Keratinocyte (primary cell): Measurements from ENCODE around the gene STAT3. TPM values are rescaled to one million over a fixed set of nuclear protein-coding genes. Genes with fewer than 3 reads are reported as not detected.
A peak's percentile ranks its signal among the peaks of the same experiment; 100 is the strongest.

Experiments used
- DNase-seq: peaks from one replicate; pipeline ENCODE4 v3.0.0-alpha.2; 2011; ENCODE audit warnings: low read depth, missing footprints, low spot score
- FAIRE-seq: peaks from 2 replicates; lab custom pipeline; 2011; peaks lifted over from hg19 to GRCh38; lab: Jason Lieb, UNC
- H2AFZ ChIP-seq: 2 replicates; pipeline ENCODE4 v1.6.0; 2012; ENCODE audit warnings: low read length, control low read depth, inconsistent platforms; ENCODE audit not compliant: control insufficient read depth
- H3K27ac ChIP-seq: 2 replicates; pipeline ENCODE4 v1.5.1; 2011; ENCODE audit warnings: low read length; ENCODE audit not compliant: control insufficient read depth, insufficient read depth
- H3K27me3 ChIP-seq: 3 replicates; pipeline ENCODE4 v1.6.0; 2011; ENCODE audit warnings: low read length; ENCODE audit not compliant: control insufficient read depth, insufficient read depth; ENCODE audit errors: extremely low read depth
- H3K36me3 ChIP-seq, 2 experiments: 2 replicates in 1 of 2; 3 replicates in 1 of 2; pipeline ENCODE4 v1.5.1; 2011; ENCODE audit warnings: low read length in 2 of 2, mild to moderate bottlenecking in 1 of 2; ENCODE audit not compliant: control insufficient read depth in 2 of 2, insufficient read depth in 2 of 2; ENCODE audit errors: extremely low read depth in 1 of 2
- H3K4me1 ChIP-seq: 3 replicates; pipeline ENCODE4 v1.5.1; 2011; ENCODE audit warnings: low read length; ENCODE audit not compliant: control insufficient read depth, insufficient read depth; ENCODE audit errors: extremely low read depth
- H3K4me2 ChIP-seq: 3 replicates; pipeline ENCODE4 v1.6.0; 2011; ENCODE audit warnings: low read depth, low read length; ENCODE audit not compliant: control insufficient read depth, insufficient read depth; ENCODE audit errors: extremely low read depth
- H3K4me3 ChIP-seq, 3 experiments: fragments of 200-600 bp in 1 of 3; sonication (generic) in 1 of 3; 2 replicates in 2 of 3; 3 replicates in 1 of 3; pipeline ENCODE4 v1.5.1; 2011 to 2016; ENCODE audit warnings: low read length in 3 of 3, mild to moderate bottlenecking in 3 of 3, control low read depth in 2 of 3, inconsistent platforms in 1 of 3, low read depth in 1 of 3, mixed read lengths in 1 of 3, mixed run types in 1 of 3, moderate library complexity in 1 of 3; ENCODE audit not compliant: control insufficient read depth in 2 of 3, insufficient read depth in 2 of 3; ENCODE audit errors: extremely low read depth in 1 of 3
- H3K79me2 ChIP-seq: 2 replicates; pipeline ENCODE4 v1.6.0; 2012; ENCODE audit warnings: low read length; ENCODE audit not compliant: control insufficient read depth, insufficient read depth
- H3K9ac ChIP-seq: 3 replicates; pipeline ENCODE4 v1.6.0; 2011; ENCODE audit warnings: low read length; ENCODE audit not compliant: control insufficient read depth, insufficient read depth; ENCODE audit errors: extremely low read depth
- H3K9me1 ChIP-seq: 3 replicates; pipeline ENCODE4 v1.6.0; 2011; ENCODE audit warnings: low read length; ENCODE audit not compliant: control insufficient read depth, insufficient read depth; ENCODE audit errors: extremely low read depth
- H3K9me3 ChIP-seq: 2 replicates; pipeline ENCODE4 v1.5.1; 2012; ENCODE audit warnings: low read depth, low read length; ENCODE audit not compliant: control insufficient read depth
- H4K20me1 ChIP-seq: 3 replicates; pipeline ENCODE4 v1.6.0; 2011; ENCODE audit warnings: low read length; ENCODE audit not compliant: control insufficient read depth, insufficient read depth; ENCODE audit errors: extremely low read depth
- EZH2 ChIP-seq: IDR thresholded peaks from one replicate; pipeline ENCODE4 v1.6.1; 2012; ENCODE audit warnings: inconsistent platforms, mild to moderate bottlenecking, low read length, moderate library complexity
- dilution Hi-C: fragments of 300-500 bp; cut with MboI; formaldehyde crosslinking; loops from one replicate; pipeline ENCODE4 v1.7.0; 2020; ENCODE audit warnings: low sequenced_read_pairs; ENCODE audit not compliant: extremely low pct_ligation_motif_present
- polyA plus RNA-seq, 5 experiments: library from polyadenylated mRNA; depleted of rRNA in 3 of 5; stranded (reverse) in 3 of 5; stranded (forward) in 1 of 5; unstranded in 1 of 5; fragments of >200 nt; gene quantifications; 1 replicate in 1 of 5; 2 replicates in 3 of 5; 3 replicates in 1 of 5; pipeline versions ENCODE4 v1.2.1 to v1.2.3, GENCODE V29; 2011 to 2012; ENCODE audit warnings: missing spikeins in 2 of 5, low read depth in 1 of 5, low replicate concordance in 1 of 5
- TF ChIP-seq, protein P1 (sequence below), 3 experiments: IDR thresholded peaks in 1 of 3; conservative IDR thresholded peaks in 1 of 3; optimal IDR thresholded peaks in 1 of 3; 2 replicates in 2 of 3; 3 replicates in 1 of 3; pipeline versions ENCODE3 to v1.5.1; 2011; ENCODE audit warnings: low read length in 3 of 3, mild to moderate bottlenecking in 3 of 3, moderate library complexity in 2 of 3, control low read depth in 1 of 3, inconsistent platforms in 1 of 3; ENCODE audit not compliant: insufficient read depth in 2 of 3; ENCODE audit errors: extremely low read depth in 1 of 3

The STAT3 gene
- polyA plus RNA-seq, 1 donor (not counting 4 experiments of a cell fraction or from before 2014, with no cell fraction given) = 37.4 TPM

DNA sequence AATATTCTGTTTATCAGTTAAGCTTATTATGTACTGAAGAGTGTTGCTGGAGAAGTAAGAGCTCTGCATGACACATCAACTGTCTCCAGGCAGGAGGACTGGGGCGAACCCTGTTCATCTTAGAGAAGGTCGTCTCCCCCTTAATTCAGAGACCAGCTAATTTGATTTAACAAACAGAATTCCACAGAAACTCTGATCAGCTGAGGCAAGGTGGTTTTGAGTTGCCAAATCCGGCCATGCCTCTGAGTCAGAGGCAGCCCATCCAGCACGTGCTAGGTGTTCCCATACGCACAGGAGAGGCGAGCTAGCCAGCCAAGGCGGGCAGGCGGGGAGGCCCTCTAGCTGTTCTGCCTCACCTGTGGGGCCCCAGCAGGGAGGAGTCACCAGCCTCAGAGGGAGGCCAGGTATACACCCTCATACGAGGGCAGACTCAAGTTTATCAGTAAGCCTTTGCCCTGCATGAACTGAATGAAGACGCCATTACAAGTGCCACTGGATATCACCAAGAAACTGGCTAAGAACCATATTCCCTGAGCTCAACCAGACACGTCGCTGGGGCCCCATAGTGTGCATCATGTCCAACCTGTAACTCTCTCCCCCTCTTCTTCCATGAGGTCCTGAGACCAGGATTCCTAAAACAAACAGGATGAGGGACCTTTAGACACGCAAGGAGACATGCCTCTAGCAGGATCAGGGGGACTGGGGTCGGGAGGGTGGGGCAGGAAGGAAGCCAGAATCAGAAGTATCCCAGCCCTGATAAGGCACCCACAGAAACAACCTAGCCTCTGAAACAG is 74.3 kb downstream of the STAT3 start:
- FAIRE-seq = peak; percentile 67
- Histone ChIP-seq H3K27me3 (no peaks in the 10 kb centered on the region), H3K9me3 (no peaks in the 10 kb centered on the region), H3K4me2 (no peak overlapping the region), H3K27ac (peak overlapping the region; percentile 50), H3K79me2 (no peaks in the 10 kb centered on the region), H3K9ac (no peak overlapping the region), H3K9me1 (peaks cover 2% of the 10 kb centered on the region), H3K4me1 (peaks cover 15% of the 10 kb centered on the region), H3K36me3 (peaks cover 20 to 26% of the 10 kb centered on the region in 2 experiments), H3K4me3 (no peak overlapping the region), H2AFZ (no peak overlapping the region), H4K20me1 (peaks cover 2% of the 10 kb centered on the region)
- DNase-seq = no peak
- TF ChIP-seq, protein P1, sequence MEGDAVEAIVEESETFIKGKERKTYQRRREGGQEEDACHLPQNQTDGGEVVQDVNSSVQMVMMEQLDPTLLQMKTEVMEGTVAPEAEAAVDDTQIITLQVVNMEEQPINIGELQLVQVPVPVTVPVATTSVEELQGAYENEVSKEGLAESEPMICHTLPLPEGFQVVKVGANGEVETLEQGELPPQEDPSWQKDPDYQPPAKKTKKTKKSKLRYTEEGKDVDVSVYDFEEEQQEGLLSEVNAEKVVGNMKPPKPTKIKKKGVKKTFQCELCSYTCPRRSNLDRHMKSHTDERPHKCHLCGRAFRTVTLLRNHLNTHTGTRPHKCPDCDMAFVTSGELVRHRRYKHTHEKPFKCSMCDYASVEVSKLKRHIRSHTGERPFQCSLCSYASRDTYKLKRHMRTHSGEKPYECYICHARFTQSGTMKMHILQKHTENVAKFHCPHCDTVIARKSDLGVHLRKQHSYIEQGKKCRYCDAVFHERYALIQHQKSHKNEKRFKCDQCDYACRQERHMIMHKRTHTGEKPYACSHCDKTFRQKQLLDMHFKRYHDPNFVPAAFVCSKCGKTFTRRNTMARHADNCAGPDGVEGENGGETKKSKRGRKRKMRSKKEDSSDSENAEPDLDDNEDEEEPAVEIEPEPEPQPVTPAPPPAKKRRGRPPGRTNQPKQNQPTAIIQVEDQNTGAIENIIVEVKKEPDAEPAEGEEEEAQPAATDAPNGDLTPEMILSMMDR (optimal IDR thresholded peaks at IDR 0.05 in 1 of 3, IDR thresholded peaks at IDR 0.05 in 1 of 3, conservative IDR thresholded peaks at IDR 0.05 in 1 of 3; ENCODE audit: extremely low read depth in 1 of 3, insufficient read depth in 2 of 3, low read length in 3 of 3) = no peak
- TF ChIP-seq EZH2 = no peak
- dilution Hi-C loops = loop anchor here (25.0 kb wide), 1 partner anchor 198 kb away; no protein-coding TSS in a partner anchor

DNA sequence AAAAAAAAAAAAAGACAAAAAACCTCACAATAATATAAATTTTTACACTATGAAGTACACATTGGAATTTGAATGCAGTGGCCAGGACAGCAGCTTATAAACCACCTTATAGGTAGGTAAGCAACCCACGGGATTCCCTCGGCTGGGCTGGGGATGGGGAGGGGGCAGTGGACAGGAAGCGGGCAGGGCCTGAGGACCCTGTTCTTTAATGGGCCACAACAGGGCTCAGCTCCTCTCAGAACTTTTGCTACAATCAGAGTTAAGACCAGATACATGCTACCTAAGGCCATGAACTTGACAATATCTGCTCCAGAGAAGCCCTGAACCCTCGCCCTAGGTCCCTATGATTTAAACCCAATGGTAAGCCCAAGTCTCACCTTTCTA is 74.9 kb downstream of the STAT3 start:
- no peak for FAIRE-seq
- H2AFZ ChIP-seq = no peak overlapping the region
- dilution Hi-C loops = loop anchor here (25.0 kb wide), 1 partner anchor 199 kb away; no protein-coding TSS in a partner anchor

More for the DNA sequence above, 74.9 kb downstream of the STAT3 start:
- Histone ChIP-seq H3K9me1 (no peaks in the 10 kb centered on the region), H4K20me1 (peaks cover 2% of the 10 kb centered on the region), H3K9me3 (no peaks in the 10 kb centered on the region), H3K9ac (no peak overlapping the region), H3K36me3 (peaks cover 18 to 23% of the 10 kb centered on the region in 2 experiments), H3K27ac (peak overlapping the region; percentile 50), H3K4me1 (peaks cover 15% of the 10 kb centered on the region), H3K79me2 (no peaks in the 10 kb centered on the region), H3K4me3 (no peak overlapping the region), H3K27me3 (peaks cover 2% of the 10 kb centered on the region), H3K4me2 (no peak overlapping the region)
- TF ChIP-seq EZH2 = no peak
- TF ChIP-seq, protein P1 (optimal IDR thresholded peaks at IDR 0.05 in 1 of 3, IDR thresholded peaks at IDR 0.05 in 1 of 3, conservative IDR thresholded peaks at IDR 0.05 in 1 of 3; ENCODE audit: extremely low read depth in 1 of 3, insufficient read depth in 2 of 3, low read length in 3 of 3) = no peak
- DNase-seq = no peak
